Small intestine (tissue), 7 donors: ENCODE measurements around the gene ICE2. TPM values are rescaled to one million over a fixed set of nuclear protein-coding genes. Genes with fewer than 3 reads are reported as not detected.
"Not testable (repeated sequence)": the region's sequence is repeated elsewhere in the genome, so short reads cannot be mapped to it uniquely, and the experiment has no call there.

Experiments
- DNase-seq, 2 donors: peaks; one replicate each; pipeline versions ENCODE4 v3.0.0 to v3.0.0-alpha.2; 2013
- FAIRE-seq: peaks from 2 replicates; lab custom pipeline; 2012; peaks lifted over from hg19 to GRCh38; lab: Jason Lieb, UNC
- H3K27ac ChIP-seq, 3 donors: one replicate each; pipeline ENCODE4 v1.5.1; 2013; ENCODE audit warnings: low read length in 2 of 3, mild to moderate bottlenecking in 2 of 3, control low read depth in 1 of 3, inconsistent platforms in 1 of 3, low read depth in 1 of 3, moderate library complexity in 1 of 3
- H3K27me3 ChIP-seq, 3 donors: one replicate each; pipeline ENCODE4 v1.6.1; 2013; ENCODE audit warnings: low read length in 3 of 3, inconsistent platforms in 1 of 3; ENCODE audit not compliant: control insufficient read depth in 3 of 3, insufficient read depth in 3 of 3
- H3K36me3 ChIP-seq, 3 donors: one replicate each; pipeline ENCODE4 v1.6.1; 2013; ENCODE audit warnings: low read length in 3 of 3, inconsistent platforms in 1 of 3, low read depth in 1 of 3, mild to moderate bottlenecking in 1 of 3, moderate library complexity in 1 of 3; ENCODE audit not compliant: control insufficient read depth in 3 of 3, insufficient read depth in 2 of 3
- H3K4me1 ChIP-seq, 3 donors: one replicate each; pipeline ENCODE4 v1.6.1; 2013; ENCODE audit warnings: low read length in 2 of 3, inconsistent platforms in 1 of 3, low read depth in 1 of 3, mild to moderate bottlenecking in 1 of 3, moderate library complexity in 1 of 3; ENCODE audit not compliant: control insufficient read depth in 3 of 3, insufficient read depth in 2 of 3
- H3K4me3 ChIP-seq, 3 donors: one replicate each; pipeline ENCODE4 v1.5.1; 2013; ENCODE audit warnings: low read length in 3 of 3, control low read depth in 1 of 3, inconsistent platforms in 1 of 3, low read depth in 1 of 3, mild to moderate bottlenecking in 1 of 3, moderate library complexity in 1 of 3
- H3K9me3 ChIP-seq, 2 donors: one replicate each; pipeline ENCODE4 v1.6.1; 2013; ENCODE audit warnings: low read depth in 1 of 2, low read length in 1 of 2; ENCODE audit not compliant: control insufficient read depth in 2 of 2, insufficient read depth in 1 of 2
- WGBS, 3 donors: extraction: QIAGEN DNeasy Blood & Tissue Kit; methylation state at CpG; one replicate each; pipeline ENCODE4 v1.1.7; 2013; 5-methylcytosine and 5-hydroxymethylcytosine counted together
- polyA plus RNA-seq, 4 donors: library from polyadenylated mRNA; stranded (reverse) in 3 of 4; unstranded in 1 of 4; fragments of 200-250 nt in 3 of 4; fragments of 120-200 nt in 1 of 4; gene quantifications; one replicate each; pipeline versions ENCODE4 v1.2.1 to v1.2.3, GENCODE V29; 2013
- donor health status: healthy with polysubstance abuse.
- donor health status: control.
- donor health status: control.
- donor health status: Bipolar disorder and iron deficiency.
- donor health status: healthy.

Gene ICE2
- polyA plus RNA-seq, 4 donors, result 4.3 to 41.0 (median 10.0) TPM

- no peak overlapping the region for H3K27ac ChIP-seq
- FAIRE-seq, result no peak
- H3K9me3 ChIP-seq, result no peaks in the 10 kb centered on the region
- WGBS, 3 donors, result 52 to 91% (median 89%) methylated on average over 4 of the region's 4 CpGs
- no peaks in the 10 kb centered on the region for H3K27me3 ChIP-seq
- H3K36me3 ChIP-seq, result peaks cover 0 to 2% (median 1%) of the 10 kb centered on the region in 3 donors
- no peak overlapping the region for H3K4me3 ChIP-seq
- DNase-seq, result peak in 1 of 2 donors; percentile 52
- peaks cover 2 to 5% (median 3%) of the 10 kb centered on the region in 3 donors for H3K4me1 ChIP-seq
These were observed 61.8 kb downstream of the ICE2 start for GRCh38 chr15:60417112-60417511.

DNA sequence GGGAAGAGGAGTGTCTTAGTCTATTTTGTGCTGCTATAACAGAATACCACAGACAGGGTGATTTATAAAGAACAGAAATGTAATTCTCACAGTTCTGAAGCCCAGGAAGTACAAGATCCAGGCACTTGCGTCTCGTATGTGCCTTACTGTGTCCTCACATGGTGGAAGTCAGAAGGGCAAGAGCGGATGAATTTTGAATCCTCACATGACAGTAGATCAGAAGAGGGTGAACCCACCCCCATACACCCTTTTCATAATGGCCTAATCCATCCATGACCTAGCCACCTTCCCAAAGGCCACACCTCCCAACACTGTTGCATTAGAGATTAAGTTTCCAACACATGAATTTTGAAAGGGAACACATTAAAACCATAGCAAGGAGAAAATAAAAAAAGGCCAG lies 62.5 kb downstream of the ICE2 start:
- no peaks in the 10 kb centered on the region for H3K27me3 ChIP-seq
- FAIRE-seq (no peak), DNase-seq (no peak)
- no peaks in the 10 kb centered on the region for H3K9me3 ChIP-seq
- peaks cover 2 to 5% (median 3%) of the 10 kb centered on the region in 3 donors for H3K4me1 ChIP-seq
- no peak overlapping the region for H3K4me3 ChIP-seq
- 96 to 98% (median 97%) methylated on average over 3 of the region's 3 CpGs for whole genome bisulfite sequencing, 3 donors
- H3K36me3 ChIP-seq, result no peaks in the 10 kb centered on the region
- H3K27ac ChIP-seq, result no peak overlapping the region

DNA sequence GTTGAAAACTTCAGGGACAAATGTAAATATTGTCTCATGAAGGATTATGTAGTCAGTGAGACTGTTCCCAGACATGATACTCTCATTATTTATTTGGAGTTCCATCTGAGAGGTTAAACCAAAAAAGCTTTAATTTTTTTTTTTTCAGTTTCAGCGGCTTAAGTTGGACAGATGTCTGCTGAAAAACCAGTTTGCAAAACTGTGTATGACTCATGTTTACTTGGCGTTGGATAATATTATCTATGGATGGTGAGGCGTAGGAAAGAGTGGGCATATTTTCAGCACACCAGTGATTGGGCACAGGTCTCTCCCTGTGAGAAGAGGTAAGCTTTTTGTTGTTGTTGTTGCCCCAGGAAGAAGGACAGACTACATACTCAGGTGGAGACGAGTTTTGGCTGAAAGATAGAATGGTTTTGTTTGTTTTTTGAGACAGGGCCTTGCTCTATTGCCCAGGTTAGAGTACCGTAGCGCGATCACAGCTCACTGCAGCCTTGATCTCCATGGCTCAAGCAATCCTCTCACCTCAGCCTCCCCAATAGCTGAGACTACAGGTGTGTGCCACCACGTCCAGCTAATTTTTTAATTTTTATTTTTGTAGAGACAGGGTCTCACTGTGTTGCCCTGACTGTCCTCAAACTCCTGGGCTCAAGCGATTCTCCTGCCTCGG lies 64.8 kb downstream of the ICE2 start:
- peaks cover 0 to 4% (median 2%) of the 10 kb centered on the region in 3 donors for H3K4me1 ChIP-seq
- 60 to 68% (median 67%) methylated on average over 10 of the region's 10 CpGs for WGBS, 3 donors
- no peaks in the 10 kb centered on the region for H3K36me3 ChIP-seq
- H3K9me3 ChIP-seq, result no peaks in the 10 kb centered on the region
- H3K4me3 ChIP-seq, result no peak overlapping the region
- FAIRE-seq (no peak), DNase-seq (no peak)
- no peak overlapping the region for H3K27ac ChIP-seq
- H3K27me3 ChIP-seq, result no peaks in the 10 kb centered on the region

DNA sequence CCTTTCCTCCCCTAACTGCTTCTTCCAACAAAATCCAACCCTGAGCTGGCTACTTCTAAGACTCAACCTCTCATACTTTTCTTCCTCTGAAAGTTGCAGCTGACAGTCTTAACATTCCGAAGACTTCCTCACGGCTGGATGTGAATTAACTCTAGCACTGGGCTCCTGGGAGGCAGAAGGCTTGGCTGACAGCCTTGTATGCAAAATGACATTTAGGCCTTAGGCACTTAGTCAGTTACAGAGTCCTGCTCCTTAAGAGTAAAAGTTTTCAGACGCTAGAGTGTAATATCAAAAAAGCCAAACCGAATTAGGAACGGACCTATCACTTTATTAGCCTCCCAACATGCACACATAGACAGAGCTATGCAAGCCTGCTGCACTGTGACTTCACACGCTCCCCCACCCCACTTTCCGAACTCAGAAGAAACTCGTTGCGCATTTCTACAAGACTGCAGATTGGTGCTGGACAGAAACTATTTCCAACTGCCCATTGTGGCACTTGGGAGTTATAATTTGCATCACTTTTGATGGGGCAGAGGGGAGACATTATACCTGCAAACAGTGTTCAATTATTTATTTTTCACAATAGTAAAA lies 65.6 kb downstream of the ICE2 start:
- H3K9me3 ChIP-seq, result no peaks in the 10 kb centered on the region
- H3K4me3 ChIP-seq, result no peak overlapping the region
- peaks cover 0 to 5% (median 3%) of the 10 kb centered on the region in 3 donors for H3K4me1 ChIP-seq
- FAIRE-seq (no peak), DNase-seq (no peak)
- WGBS, 3 donors, result 68 to 78% (median 78%) methylated on average over 9 of the region's 9 CpGs
- no peaks in the 10 kb centered on the region for H3K27me3 ChIP-seq
- H3K27ac ChIP-seq, result no peak overlapping the region
- no peaks in the 10 kb centered on the region for H3K36me3 ChIP-seq

GRCh38 chr15:60412807-60413206 lies 66.1 kb downstream of the ICE2 start:
- not testable (repeated sequence) for H3K27ac ChIP-seq, H3K36me3 ChIP-seq, DNase-seq, H3K4me3 ChIP-seq, FAIRE-seq, H3K9me3 ChIP-seq, H3K4me1 ChIP-seq, H3K27me3 ChIP-seq
- 90 to 95% (median 93%) methylated on average over 21 of the region's 21 CpGs for WGBS, 3 donors

DNA sequence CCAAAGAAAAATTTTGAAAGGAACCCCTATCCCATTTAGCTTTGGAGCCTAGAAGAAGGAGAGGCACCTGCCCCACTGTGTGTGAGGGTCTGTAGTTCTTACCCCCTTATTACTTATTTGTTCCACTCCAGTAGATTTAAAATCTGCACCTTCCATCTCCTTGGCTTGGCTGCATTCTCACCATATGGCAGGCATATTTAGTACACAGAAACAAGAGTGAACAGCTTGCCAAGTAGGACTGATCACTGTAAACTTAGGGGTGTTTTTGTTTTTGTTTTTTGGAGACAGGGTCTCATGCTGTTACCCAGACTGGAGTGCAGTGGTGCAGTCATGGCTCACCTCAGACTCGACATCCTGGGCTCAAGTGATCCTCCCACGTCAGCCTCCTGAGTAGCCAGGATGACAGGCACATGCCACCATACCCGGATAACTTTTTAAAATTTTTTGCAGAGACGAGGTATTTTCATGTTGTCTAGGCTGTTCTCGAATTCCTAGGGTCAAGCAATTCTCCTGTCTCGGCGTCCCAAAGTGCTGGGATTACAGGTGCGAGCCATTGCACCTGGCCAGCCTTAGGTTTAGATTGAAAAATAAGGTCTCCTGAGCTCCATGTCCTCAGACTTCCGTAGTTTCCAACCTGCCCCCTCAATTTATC lies 67.0 kb downstream of the ICE2 start:
- no peak overlapping the region for H3K27ac ChIP-seq
- no peaks in the 10 kb centered on the region for H3K27me3 ChIP-seq
- H3K36me3 ChIP-seq, result no peaks in the 10 kb centered on the region
- H3K4me1 ChIP-seq, result peaks cover 6 to 8% (median 7%) of the 10 kb centered on the region in 3 donors
- H3K4me3 ChIP-seq, result no peak overlapping the region
- WGBS, 3 donors, result 89 to 95% (median 92%) methylated on average over 9 of the region's 9 CpGs
- FAIRE-seq (no peak), DNase-seq (no peak)
- H3K9me3 ChIP-seq, result no peaks in the 10 kb centered on the region

DNA sequence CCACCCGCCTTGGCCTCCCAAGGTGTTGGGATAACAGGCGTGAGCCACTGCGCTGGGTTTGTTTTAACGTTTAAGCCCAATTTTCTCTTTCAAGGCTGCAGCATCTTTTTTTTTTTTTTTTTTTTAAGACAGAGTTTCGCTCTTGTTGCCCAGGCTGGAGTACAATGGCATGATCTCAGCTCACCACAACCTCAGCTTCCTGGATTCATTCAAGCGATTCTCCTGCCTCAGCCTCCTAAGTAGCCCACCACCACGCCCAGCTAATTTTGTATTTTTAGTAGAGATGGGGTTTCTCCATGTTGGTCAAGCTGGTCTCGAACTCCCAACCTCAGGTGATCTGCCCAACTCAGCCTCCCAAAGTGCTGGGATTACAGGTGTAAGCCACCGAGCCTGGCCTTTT lies 68.6 kb downstream of the ICE2 start:
- H3K4me1 ChIP-seq, FAIRE-seq, H3K36me3 ChIP-seq, H3K27me3 ChIP-seq, DNase-seq, H3K27ac ChIP-seq, H3K4me3 ChIP-seq, H3K9me3 ChIP-seq: not testable (repeated sequence)
- WGBS, 3 donors, result 85 to 92% (median 89%) methylated on average over 9 of the region's 9 CpGs

DNA sequence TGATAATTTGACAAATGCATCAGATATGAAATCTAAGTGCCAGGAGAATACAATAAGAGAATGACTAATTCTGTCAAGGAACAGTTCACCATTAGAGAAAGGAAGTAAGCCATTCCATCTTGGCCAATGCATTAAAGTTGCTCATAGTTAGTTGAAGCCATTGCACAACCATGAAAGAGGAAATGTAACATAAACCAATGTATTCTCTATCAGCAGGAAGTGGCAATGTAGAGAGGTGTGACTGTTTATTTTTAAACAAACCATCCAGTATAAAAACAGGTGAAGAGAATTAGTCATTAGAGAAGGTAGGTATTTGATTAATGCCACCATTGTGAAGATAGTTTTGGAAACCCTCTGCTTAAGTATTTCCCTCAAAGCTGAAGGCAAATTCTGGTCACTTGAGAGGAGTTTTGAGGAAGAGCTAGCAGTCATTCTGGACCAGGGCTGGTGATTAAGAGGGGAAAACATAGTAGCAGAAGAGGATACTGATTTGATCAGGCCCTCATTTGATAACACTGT lies 70.4 kb downstream of the ICE2 start:
- FAIRE-seq, result peak; percentile 26
- DNase-seq, result peak; percentile 70 to 96
- H3K4me1 ChIP-seq, result peaks cover 6 to 10% (median 7%) of the 10 kb centered on the region in 3 donors
- H3K27me3 ChIP-seq, result no peaks in the 10 kb centered on the region
- no peak overlapping the region for H3K4me3 ChIP-seq
- no peaks in the 10 kb centered on the region for H3K9me3 ChIP-seq
- peak overlapping the region; percentile 64 to 82 (median 72) for H3K27ac ChIP-seq
- no peaks in the 10 kb centered on the region for H3K36me3 ChIP-seq
